Omental fat pad (tissue), 4 donors: Measurements from ENCODE around the gene LMBR1. TPM values are rescaled to one million over a fixed set of nuclear protein-coding genes. Genes with fewer than 3 reads are reported as not detected.

Experiments
- ATAC-seq: fragments of 150-250 bp; one replicate; pipeline ENCODE4 v1.9.1; 2016; ENCODE audit warnings: mild to moderate bottlenecking, moderate library complexity; ENCODE audit not compliant: low FRiP score
- DNase-seq: peaks from one replicate; pipeline ENCODE4 v3.0.0-alpha.2; 2019; ENCODE audit warnings: low spot score
- CTCF ChIP-seq, 3 donors: fragments of 450-650 bp; IDR thresholded peaks; one replicate each; pipeline ENCODE4 v1.5.1; 2016 to 2017; ENCODE audit warnings: antibody characterized with exemption in 3 of 3, mild to moderate bottlenecking in 3 of 3, moderate library complexity in 2 of 3
- total RNA-seq, 4 donors: library from RNA; depleted of rRNA; stranded (reverse); fragments of >200 nt; gene quantifications; one replicate each; pipeline ENCODE4 v1.1.0, GENCODE V29; 2016

The LMBR1 gene
- total RNA-seq, 4 donors from 2014 or later = 50.1 to 93.5 (median 59.8) TPM

DNA sequence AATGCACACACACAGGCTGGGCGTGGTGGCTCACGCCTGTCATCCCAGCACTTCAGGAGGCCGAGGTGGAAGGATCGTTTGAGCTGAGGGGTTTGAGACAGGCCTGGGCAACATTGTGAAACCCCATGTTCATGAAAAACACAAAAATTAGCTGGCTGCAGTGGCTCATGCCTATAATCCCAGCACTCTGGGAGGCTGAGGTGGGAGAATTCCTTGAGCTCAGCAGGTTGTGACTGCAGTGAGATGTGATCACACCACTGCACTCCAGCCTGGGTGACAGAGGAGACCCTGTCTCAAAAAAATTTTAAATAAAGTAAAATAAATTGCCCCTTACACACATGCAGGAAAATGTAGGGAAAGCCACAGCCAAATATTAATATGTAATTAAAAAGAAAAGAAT, 208.3 kb downstream of the LMBR1 start:
- DNase-seq (no peak), ATAC-seq (no peak)
- TF ChIP-seq CTCF (IDR thresholded peaks at IDR 0.05) = no peak

DNA sequence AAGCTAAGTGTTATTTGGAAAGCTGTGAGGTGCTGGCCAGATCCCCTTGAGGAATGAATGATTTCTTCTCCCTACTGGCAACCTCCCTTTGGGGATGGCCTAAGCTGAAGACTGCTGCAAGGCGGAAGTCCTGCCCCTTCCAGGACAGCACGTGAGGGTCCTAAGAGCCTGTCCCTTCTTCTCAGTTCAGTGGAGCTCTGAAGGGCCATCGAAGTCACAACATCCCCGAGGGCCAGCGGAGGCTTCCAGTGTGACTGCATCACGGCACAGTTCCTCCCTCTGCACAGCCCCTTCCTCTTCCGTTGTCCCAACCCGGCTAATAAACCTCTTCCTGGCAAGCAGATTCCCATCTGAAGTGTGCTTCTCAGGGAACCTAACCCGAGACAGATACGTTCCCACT, 208.7 kb downstream of the LMBR1 start:
- DNase-seq (no peak), ATAC-seq (no peak)
- TF ChIP-seq CTCF (IDR thresholded peaks at IDR 0.05) = no peak

- no peak for ATAC-seq
- TF ChIP-seq CTCF (IDR thresholded peaks at IDR 0.05) = no peak
- no peak for DNase-seq
Measured at GRCh38 chr7:156682928-156683327, 210.1 kb downstream of the LMBR1 start.

- no peak for DNase-seq
- no peak for ATAC-seq
- no peak for TF ChIP-seq CTCF (IDR thresholded peaks at IDR 0.05)
Measured at GRCh38 chr7:156680281-156680680, 212.7 kb downstream of the LMBR1 start.

GRCh38 chr7:156677374-156678054, 215.5 kb downstream of the LMBR1 start:
- DNase-seq (no peak), ATAC-seq (no peak)
- TF ChIP-seq CTCF (IDR thresholded peaks at IDR 0.05) = no peak

DNA sequence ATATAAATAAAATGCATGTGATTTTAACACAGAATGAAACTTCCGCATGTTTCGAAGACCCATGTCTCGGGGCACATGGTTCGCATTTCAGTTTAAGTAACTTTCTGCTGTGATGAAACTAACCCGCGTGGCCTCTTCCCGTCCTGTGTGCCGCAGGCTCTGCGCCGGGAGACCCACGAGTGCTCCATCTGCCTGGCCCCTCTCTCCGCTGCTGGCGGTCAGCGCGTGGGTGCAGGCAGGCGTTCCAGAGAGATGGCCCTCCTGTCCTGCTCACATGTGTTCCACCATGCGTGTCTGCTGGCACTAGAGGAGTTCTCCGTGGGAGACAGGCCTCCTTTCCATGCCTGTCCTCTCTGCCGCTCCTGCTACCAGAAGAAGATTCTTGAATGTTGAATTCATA, 216.7 kb downstream of the LMBR1 start:
- ATAC-seq (no peak), DNase-seq (no peak)
- no peak for TF ChIP-seq CTCF (IDR thresholded peaks at IDR 0.05)

DNA sequence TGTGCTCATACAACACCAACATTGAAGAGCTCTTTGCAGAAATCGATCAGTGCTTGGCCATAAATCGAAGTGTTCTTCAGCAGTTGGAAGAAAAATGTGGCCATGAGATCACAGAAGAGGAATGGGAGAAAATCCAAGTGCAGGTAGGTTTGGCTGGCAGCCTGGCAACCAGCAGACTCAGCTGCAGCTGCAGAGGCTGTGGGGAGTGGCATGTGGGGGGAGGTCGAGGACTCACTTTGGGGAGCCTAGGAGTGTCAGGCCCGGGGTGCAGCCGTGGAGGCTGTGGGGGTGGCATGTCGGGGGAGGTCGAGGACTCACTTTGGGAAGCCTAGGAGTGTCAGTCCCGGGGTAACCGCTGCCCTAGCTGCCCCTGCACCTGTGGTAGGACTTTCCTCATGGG, 217.3 kb downstream of the LMBR1 start:
- DNase-seq (no peak), ATAC-seq (no peak)
- TF ChIP-seq CTCF (IDR thresholded peaks at IDR 0.05) = no peak
